GM12891 (cell line): Measurements from ENCODE around the gene PELO.

ENCODE experiments used
- PAX5 ChIP-seq: IDR thresholded peaks from 2 replicates; pipeline ENCODE4 v1.6.1; 2011; ENCODE audit warnings: low read length, moderate library complexity, mild to moderate bottlenecking; ENCODE audit not compliant: insufficient read depth, severe bottlenecking
- POLR2A ChIP-seq: IDR thresholded peaks from 2 replicates; pipeline ENCODE4 v1.6.1; 2011; ENCODE audit warnings: low read depth, low read length, control low read depth
- POLR2AphosphoS5 ChIP-seq: IDR thresholded peaks from 2 replicates; pipeline ENCODE4 v1.6.1; 2011; ENCODE audit warnings: low read depth, low read length, control low read depth
- SPI1 ChIP-seq: IDR thresholded peaks from 2 replicates; pipeline ENCODE4 v1.6.1; 2011; ENCODE audit warnings: low read depth, low read length, control low read depth
- TAF1 ChIP-seq: IDR thresholded peaks from 2 replicates; pipeline ENCODE4 v1.6.1; 2011; ENCODE audit warnings: low read depth, low read length, control low read depth

- TF ChIP-seq POLR2A = no peak
- no peak for TF ChIP-seq PAX5
- no peak for TF ChIP-seq POLR2AphosphoS5
- TF ChIP-seq TAF1 = no peak
- TF ChIP-seq SPI1 = no peak
Observed at GRCh38 chr5:52772668-52773067, 15.0 kb upstream of the PELO start.
